IMR-90 (cell line): ENCODE results near the gene BLTP2. TPM values are rescaled to one million over a fixed set of nuclear protein-coding genes. Genes with fewer than 3 reads are reported as not detected.

ENCODE experiments used
- ATAC-seq: fragments of 200-7000 bp; cut with Tn5 transposase; 2 replicates; pipeline ENCODE4 v1.9.1; 2020; ENCODE audit warnings: low read depth, mild to moderate bottlenecking, moderate library complexity
- BruUV-seq: library from RNA; stranded (reverse); fragments of 400-500 nt; replicated peaks from 2 replicates; lab custom pipeline; 2021; lab: Mats Ljungman, UMichigan
- CTCF ChIA-PET: fragments of 300-600 bp; formaldehyde crosslinking; extraction: SDS; loops from one replicate; lab custom pipeline; 2021; ENCODE audit warnings: antibody characterized with exemption; lab: Yijun Ruan, JAX
- POLR2A ChIA-PET: fragments of 300-600 bp; sonication (Branson Sonifier 250); formaldehyde crosslinking; loops from one replicate; lab custom pipeline; 2022; ENCODE audit warnings: antibody characterized with exemption; ENCODE audit not compliant: unreplicated experiment; lab: Charles Lee
- DNase-seq: peaks from one replicate; pipeline ENCODE4 v3.0.0; 2013
- H2AFZ ChIP-seq: replicated peaks from 2 replicates; pipeline ENCODE3; 2013; ENCODE audit warnings: low read length, mild to moderate bottlenecking; ENCODE audit not compliant: poor library complexity
- H2AK5ac ChIP-seq: 2 replicates; pipeline ENCODE4 v1.6.1; 2013; ENCODE audit warnings: low read depth, low read length, inconsistent platforms
- H2AK9ac ChIP-seq: replicated peaks from 2 replicates; pipeline ENCODE3; 2013; ENCODE audit warnings: mild to moderate bottlenecking, low read depth, low read length, moderate library complexity; ENCODE audit not compliant: poor library complexity
- H2BK120ac ChIP-seq: 2 replicates; pipeline ENCODE4 v1.6.1; 2013; ENCODE audit warnings: low read depth, low read length, inconsistent platforms
- H2BK15ac ChIP-seq: 3 replicates; pipeline ENCODE4 v1.6.1; 2013; ENCODE audit warnings: low read depth, low read length, inconsistent platforms
- H2BK20ac ChIP-seq: 2 replicates; pipeline ENCODE4 v1.6.1; 2013; ENCODE audit warnings: low read depth, mild to moderate bottlenecking, inconsistent platforms, low read length, moderate library complexity
- H2BK5ac ChIP-seq: 2 replicates; pipeline ENCODE4 v1.6.1; 2013; ENCODE audit warnings: mild to moderate bottlenecking, low read depth, low read length, inconsistent platforms; ENCODE audit not compliant: poor library complexity, severe bottlenecking
- H3K14ac ChIP-seq: replicated peaks from 2 replicates; pipeline ENCODE4 v1.6.1; 2013; ENCODE audit warnings: low read depth, low read length, inconsistent platforms
- H3K18ac ChIP-seq: 2 replicates; pipeline ENCODE4 v1.6.1; 2013; ENCODE audit warnings: low read depth, low read length, control low read depth
- H3K23ac ChIP-seq: 2 replicates; pipeline ENCODE4 v1.6.1; 2013; ENCODE audit warnings: low read depth, low read length, inconsistent platforms
- H3K27ac ChIP-seq: 2 replicates; pipeline ENCODE4 v1.5.1; 2013; ENCODE audit warnings: mild to moderate bottlenecking, control low read depth, low read length; ENCODE audit not compliant: insufficient read depth
- H3K27me3 ChIP-seq: 2 replicates; pipeline ENCODE4 v1.6.1; 2013; ENCODE audit warnings: low read length; ENCODE audit not compliant: control insufficient read depth, insufficient read depth
- H3K36me3 ChIP-seq: 2 replicates; pipeline ENCODE4 v1.6.1; 2013; ENCODE audit warnings: low read length, mixed read lengths; ENCODE audit not compliant: control insufficient read depth, insufficient read depth
- H3K4ac ChIP-seq: 2 replicates; pipeline ENCODE4 v1.6.1; 2013; ENCODE audit warnings: low read depth, low read length, inconsistent platforms
- H3K4me1 ChIP-seq: 2 replicates; pipeline ENCODE4 v1.6.1; 2013; ENCODE audit warnings: low read length, mixed read lengths; ENCODE audit not compliant: control insufficient read depth, insufficient read depth
- H3K4me2 ChIP-seq: 2 replicates; pipeline ENCODE4 v1.6.1; 2013; ENCODE audit warnings: low read depth, mild to moderate bottlenecking, control low read depth, low read length, moderate library complexity
- H3K4me3 ChIP-seq: 2 replicates; pipeline ENCODE4 v1.5.1; 2013; ENCODE audit warnings: low read depth, mild to moderate bottlenecking, control low read depth, low read length, moderate library complexity; ENCODE audit not compliant: insufficient read depth
- H3K56ac ChIP-seq: 2 replicates; pipeline ENCODE4 v1.6.1; 2013; ENCODE audit warnings: low read length, inconsistent platforms; ENCODE audit not compliant: insufficient read depth; ENCODE audit errors: extremely low read depth
- H3K79me1 ChIP-seq, 2 experiments: 2 replicates each; pipeline ENCODE4 v1.6.1; 2013; ENCODE audit warnings: low read length in 2 of 2, inconsistent platforms in 1 of 2, low read depth in 1 of 2
- H3K9ac ChIP-seq: 2 replicates; pipeline ENCODE4 v1.6.1; 2013; ENCODE audit warnings: low read depth, low read length, control low read depth
- H3K9me1 ChIP-seq: 2 replicates; pipeline ENCODE4 v1.6.1; 2013; ENCODE audit warnings: low read length, inconsistent platforms; ENCODE audit not compliant: insufficient read depth
- H3K9me3 ChIP-seq: 2 replicates; pipeline ENCODE4 v1.6.1; 2013; ENCODE audit warnings: low read length; ENCODE audit not compliant: control insufficient read depth, insufficient read depth
- H4K20me1 ChIP-seq: 2 replicates; pipeline ENCODE4 v1.6.1; 2013; ENCODE audit warnings: low read length, inconsistent platforms; ENCODE audit not compliant: insufficient read depth
- H4K5ac ChIP-seq: 2 replicates; pipeline ENCODE4 v1.6.1; 2013; ENCODE audit warnings: mild to moderate bottlenecking, low read depth, low read length, control low read depth
- H4K8ac ChIP-seq, 2 experiments: 2 replicates each; pipeline ENCODE4 v1.6.1; 2013; ENCODE audit warnings: low read depth in 2 of 2, low read length in 2 of 2, control low read depth in 1 of 2, inconsistent platforms in 1 of 2
- H4K91ac ChIP-seq: 2 replicates; pipeline ENCODE4 v1.6.1; 2013; ENCODE audit warnings: low read depth, low read length, inconsistent platforms; ENCODE audit not compliant: insufficient read depth
- BHLHE40 ChIP-seq: fragments of 150-350 bp; IDR thresholded peaks from 2 replicates; pipeline ENCODE4 v1.6.1; 2016; ENCODE audit warnings: mild to moderate bottlenecking, low read depth, low read length
- CHD1 ChIP-seq: IDR thresholded peaks from 2 replicates; pipeline ENCODE4 v1.6.1; 2012; ENCODE audit warnings: low read depth, low read length, improper control_type of control experiment
- FOS ChIP-seq: fragments of 150-350 bp; IDR thresholded peaks from 2 replicates; pipeline ENCODE4 v1.6.1; 2016; ENCODE audit warnings: low read depth, low read length
- MAFK ChIP-seq: IDR thresholded peaks from 2 replicates; pipeline ENCODE4 v1.6.1; 2012; ENCODE audit warnings: low read depth, low read length, improper control_type of control experiment
- MAZ ChIP-seq: IDR thresholded peaks from 2 replicates; pipeline ENCODE4 v1.6.1; 2012; ENCODE audit warnings: low read depth, mild to moderate bottlenecking, low read length, improper control_type of control experiment, moderate library complexity, borderline replicate concordance
- MXI1 ChIP-seq: IDR thresholded peaks from 2 replicates; pipeline ENCODE4 v1.6.1; 2012; ENCODE audit warnings: low read depth, mild to moderate bottlenecking, low read length, moderate library complexity, borderline replicate concordance
- NFE2L2 ChIP-seq: fragments of 150-350 bp; IDR thresholded peaks from 2 replicates; pipeline ENCODE4 v1.6.1; 2016; ENCODE audit warnings: low read depth, mild to moderate bottlenecking, low read length
- POLR2A ChIP-seq: IDR thresholded peaks from 2 replicates; pipeline ENCODE4 v1.6.1; 2012; ENCODE audit warnings: mild to moderate bottlenecking, low read depth, low read length
- RCOR1 ChIP-seq: IDR thresholded peaks from 2 replicates; pipeline ENCODE4 v1.6.1; 2012; ENCODE audit warnings: mild to moderate bottlenecking, low read length, improper control_type of control experiment; ENCODE audit not compliant: insufficient replicate concordance
- RFX5 ChIP-seq: IDR thresholded peaks from 2 replicates; pipeline ENCODE4 v1.8.0; 2012; ENCODE audit warnings: low read depth, mild to moderate bottlenecking, low read length, moderate library complexity
- SMC3 ChIP-seq: fragments of 150-350 bp; IDR thresholded peaks from 2 replicates; pipeline ENCODE4 v1.6.1; 2016; ENCODE audit warnings: low read depth, mild to moderate bottlenecking, antibody characterized with exemption, low read length, moderate library complexity
- WGBS, 2 experiments: methylation state at CpG; one replicate each; pipeline versions ENCODE4 v1.1.5 to v1.1.7; 2013; ENCODE audit warnings: missing lambda C conversion rate in 2 of 2; ENCODE audit not compliant: insufficient read length in 1 of 2; ENCODE audit errors: extremely low coverage in 2 of 2; 5-methylcytosine and 5-hydroxymethylcytosine counted together
- dilution Hi-C: fragments of 300-500 bp; cut with HindIII; formaldehyde crosslinking; loops from one replicate; pipeline ENCODE4 v1.14.3; 2018; ENCODE audit warnings: low sequenced_read_pairs; ENCODE audit not compliant: unreplicated experiment
- in situ Hi-C: fragments of 300-500 bp; cut with MboI; formaldehyde crosslinking; loops from 3 replicates; pipeline ENCODE4 v1.14.3; 2019; ENCODE audit warnings: low sequenced_read_pairs, inconsistent platforms, mixed read lengths
- intact Hi-C: fragments of 100-400 bp; cut with micrococcal nuclease; formaldehyde crosslinking; loops from 2 replicates; pipeline ENCODE4 v1.10.0; 2022
- polyA plus RNA-seq, 3 experiments: library from polyadenylated mRNA; depleted of rRNA; stranded (reverse); fragments of >200 nt; gene quantifications; 2 replicates each; pipeline ENCODE4 v1.2.3, GENCODE V29; 2012; ENCODE audit warnings: low replicate concordance in 1 of 3
- total RNA-seq: library from RNA; depleted of rRNA; stranded (reverse); fragments of >200 nt; gene quantifications from 2 replicates; pipeline ENCODE4 v1.2.3, GENCODE V29; 2012
- TF ChIP-seq, protein P1 (sequence below): fragments of 150-350 bp; IDR thresholded peaks from 2 replicates; pipeline ENCODE4 v1.6.1; 2016; ENCODE audit warnings: low read depth, mild to moderate bottlenecking, low read length, moderate library complexity, borderline replicate concordance
- TF ChIP-seq, protein P2 (sequence below): conservative IDR thresholded peaks from 2 replicates; pipeline ENCODE4 v1.5.1; 2012; ENCODE audit warnings: mild to moderate bottlenecking, low read depth, low read length, improper control_type of control experiment
- TF ChIP-seq, protein P3 (sequence below): fragments of 150-350 bp; IDR thresholded peaks from 2 replicates; pipeline ENCODE4 v1.6.1; 2017; ENCODE audit warnings: mild to moderate bottlenecking, antibody characterized with exemption, low read length, low read depth

Gene BLTP2
- total and polyA plus RNA-seq, 2 of the 4 experiments (the other 2 are of a cell fraction), result 42.3 to 174 TPM

DNA sequence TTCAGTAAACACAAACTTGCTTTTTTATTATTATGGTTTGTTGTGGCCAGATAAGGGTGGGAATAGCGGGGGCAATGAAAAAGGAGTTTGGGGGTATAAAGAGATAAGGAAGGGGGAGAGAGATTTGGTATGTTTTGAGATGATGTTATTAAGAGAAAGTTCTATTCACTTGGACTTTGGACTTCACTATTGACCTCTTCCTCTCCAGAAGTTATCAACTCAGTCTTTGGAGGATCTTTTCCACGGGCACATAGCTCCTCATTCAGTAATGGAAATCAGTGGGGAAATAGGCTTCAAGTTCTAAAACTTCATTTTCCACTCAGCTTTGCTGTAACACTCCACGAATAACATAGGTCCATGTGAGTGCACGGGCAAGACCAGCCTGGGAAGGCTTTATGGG lies 43.5 kb upstream of the BLTP2 start:
- no peak for ATAC-seq
- POLR2A ChIA-PET, result no interaction called here
- BruUV-seq, result no TSS peak
- H3K4me1 ChIP-seq, result no peaks in the 10 kb centered on the region
- H2BK5ac ChIP-seq, result no peak overlapping the region
- H3K14ac ChIP-seq, result no peak overlapping the region
- peaks cover 72% of the 10 kb centered on the region for H3K36me3 ChIP-seq
- CTCF ChIA-PET, result interaction anchor here (0.7 kb wide), 1 partner anchor 408 kb away, joined by 4 read pairs; no protein-coding TSS in a partner anchor
- H3K27me3 ChIP-seq, result no peaks in the 10 kb centered on the region
- H3K56ac ChIP-seq, result no peak overlapping the region
- H3K4me2 ChIP-seq, result no peak overlapping the region
- dilution Hi-C loops, result no loop called here
- H3K4ac ChIP-seq, result no peak overlapping the region
- DNase-seq, result no peak
- no peak overlapping the region for H2AK5ac ChIP-seq
- H4K8ac ChIP-seq, result no peak overlapping the region
- H3K79me1 ChIP-seq, result peaks cover 0 to 17% of the 10 kb centered on the region in 2 experiments; a peak in 2 of 4 replicates
- H3K4me3 ChIP-seq, result no peak overlapping the region
- WGBS, 2 experiments, result 100% methylated on average over 1 of the region's 4 CpGs; no CpG with 5 or more reads in 1 of the 2 experiments
- H2BK120ac ChIP-seq, result no peak overlapping the region
- no peak overlapping the region for H3K27ac ChIP-seq
- no peak for TF ChIP-seq POLR2A
- TF ChIP-seq RCOR1, result no peak
- no peak for TF ChIP-seq MAFK
- no peak for TF ChIP-seq FOS
- no peak for TF ChIP-seq CHD1
- no peak for TF ChIP-seq MAZ
- TF ChIP-seq, protein P1, sequence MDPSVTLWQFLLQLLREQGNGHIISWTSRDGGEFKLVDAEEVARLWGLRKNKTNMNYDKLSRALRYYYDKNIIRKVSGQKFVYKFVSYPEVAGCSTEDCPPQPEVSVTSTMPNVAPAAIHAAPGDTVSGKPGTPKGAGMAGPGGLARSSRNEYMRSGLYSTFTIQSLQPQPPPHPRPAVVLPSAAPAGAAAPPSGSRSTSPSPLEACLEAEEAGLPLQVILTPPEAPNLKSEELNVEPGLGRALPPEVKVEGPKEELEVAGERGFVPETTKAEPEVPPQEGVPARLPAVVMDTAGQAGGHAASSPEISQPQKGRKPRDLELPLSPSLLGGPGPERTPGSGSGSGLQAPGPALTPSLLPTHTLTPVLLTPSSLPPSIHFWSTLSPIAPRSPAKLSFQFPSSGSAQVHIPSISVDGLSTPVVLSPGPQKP, result no peak
- no peak for TF ChIP-seq RFX5
- TF ChIP-seq, protein P2, sequence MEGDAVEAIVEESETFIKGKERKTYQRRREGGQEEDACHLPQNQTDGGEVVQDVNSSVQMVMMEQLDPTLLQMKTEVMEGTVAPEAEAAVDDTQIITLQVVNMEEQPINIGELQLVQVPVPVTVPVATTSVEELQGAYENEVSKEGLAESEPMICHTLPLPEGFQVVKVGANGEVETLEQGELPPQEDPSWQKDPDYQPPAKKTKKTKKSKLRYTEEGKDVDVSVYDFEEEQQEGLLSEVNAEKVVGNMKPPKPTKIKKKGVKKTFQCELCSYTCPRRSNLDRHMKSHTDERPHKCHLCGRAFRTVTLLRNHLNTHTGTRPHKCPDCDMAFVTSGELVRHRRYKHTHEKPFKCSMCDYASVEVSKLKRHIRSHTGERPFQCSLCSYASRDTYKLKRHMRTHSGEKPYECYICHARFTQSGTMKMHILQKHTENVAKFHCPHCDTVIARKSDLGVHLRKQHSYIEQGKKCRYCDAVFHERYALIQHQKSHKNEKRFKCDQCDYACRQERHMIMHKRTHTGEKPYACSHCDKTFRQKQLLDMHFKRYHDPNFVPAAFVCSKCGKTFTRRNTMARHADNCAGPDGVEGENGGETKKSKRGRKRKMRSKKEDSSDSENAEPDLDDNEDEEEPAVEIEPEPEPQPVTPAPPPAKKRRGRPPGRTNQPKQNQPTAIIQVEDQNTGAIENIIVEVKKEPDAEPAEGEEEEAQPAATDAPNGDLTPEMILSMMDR, result no peak
- TF ChIP-seq SMC3, result no peak
- TF ChIP-seq, protein P3, sequence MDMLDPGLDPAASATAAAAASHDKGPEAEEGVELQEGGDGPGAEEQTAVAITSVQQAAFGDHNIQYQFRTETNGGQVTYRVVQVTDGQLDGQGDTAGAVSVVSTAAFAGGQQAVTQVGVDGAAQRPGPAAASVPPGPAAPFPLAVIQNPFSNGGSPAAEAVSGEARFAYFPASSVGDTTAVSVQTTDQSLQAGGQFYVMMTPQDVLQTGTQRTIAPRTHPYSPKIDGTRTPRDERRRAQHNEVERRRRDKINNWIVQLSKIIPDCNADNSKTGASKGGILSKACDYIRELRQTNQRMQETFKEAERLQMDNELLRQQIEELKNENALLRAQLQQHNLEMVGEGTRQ, result no peak
- TF ChIP-seq NFE2L2, result no peak
- TF ChIP-seq BHLHE40, result no peak
- no peak for TF ChIP-seq MXI1
- no peak overlapping the region for H4K5ac ChIP-seq
- no peaks in the 10 kb centered on the region for H3K9me3 ChIP-seq
- H4K20me1 ChIP-seq, result no peaks in the 10 kb centered on the region; the same call in 1 of the 2 replicates
- H3K9me1 ChIP-seq, result 0 out of 2 replicates have a peak, but pooled peaks cover 3% of the 10 kb centered on the region
- H2BK15ac ChIP-seq, result no peak overlapping the region
- in situ Hi-C loops, result no loop called here
- H2BK20ac ChIP-seq, result no peak overlapping the region
- intact Hi-C loops, result no loop called here
- H3K9ac ChIP-seq, result no peak overlapping the region
- H3K23ac ChIP-seq, result no peak overlapping the region
- H2AK9ac ChIP-seq, result no peak overlapping the region
- no peak overlapping the region for H4K91ac ChIP-seq
- no peak overlapping the region for H3K18ac ChIP-seq
- no peak overlapping the region for H2AFZ ChIP-seq
